HepG2 (cell line): Measurements from ENCODE around the gene RASSF4. TPM values are rescaled to one million over a fixed set of nuclear protein-coding genes. Genes with fewer than 3 reads are reported as not detected.

ENCODE experiments used
- HNF4A ChIP-seq: sonication (generic); formaldehyde crosslinking; IDR thresholded peaks from 2 replicates; pipeline ENCODE4 v1.4.0; 2020; ENCODE audit warnings: missing genetic modification reagents
- SALL2 ChIP-seq: sonication (generic); formaldehyde crosslinking; IDR thresholded peaks from 2 replicates; pipeline ENCODE4 v1.8.1; 2023; ENCODE audit warnings: mild to moderate bottlenecking, missing genetic modification reagents, inconsistent platforms
- ZNF530 ChIP-seq: sonication (generic); formaldehyde crosslinking; IDR thresholded peaks from 2 replicates; pipeline ENCODE4 v1.5.0; 2020; ENCODE audit warnings: low read depth, mild to moderate bottlenecking, missing genetic modification reagents
- ZNF543 ChIP-seq: sonication (generic); formaldehyde crosslinking; IDR thresholded peaks from 2 replicates; pipeline ENCODE4 v1.4.0; 2020; ENCODE audit warnings: mild to moderate bottlenecking, missing genetic modification reagents
- ZNF703 ChIP-seq: sonication (generic); formaldehyde crosslinking; IDR thresholded peaks from 2 replicates; pipeline ENCODE4 v1.5.1; 2020; ENCODE audit warnings: missing genetic modification reagents, mild to moderate bottlenecking, moderate library complexity, borderline replicate concordance
- ZNF747 ChIP-seq: sonication (generic); formaldehyde crosslinking; IDR thresholded peaks from 2 replicates; pipeline ENCODE4 v1.8.1; 2023; ENCODE audit warnings: missing genetic modification reagents, mild to moderate bottlenecking, borderline replicate concordance
- polyA plus RNA-seq, 8 experiments: library from polyadenylated mRNA; depleted of rRNA in 3 of 8; stranded (reverse) in 7 of 8; unstranded in 1 of 8; fragments of >200 nt; fragmentation: Illumina TruSeq in 4 of 8; extraction: Trizol in 4 of 8; gene quantifications; 2 replicates each; pipeline versions ENCODE4 v1.2.1 to v1.2.3, GENCODE V29; 2011 to 2016; ENCODE audit warnings: low read depth in 4 of 8, missing spikeins in 1 of 8, mixed read lengths in 1 of 8; ENCODE audit not compliant: insufficient read depth in 1 of 8
- total RNA-seq, 5 experiments: library from RNA; depleted of rRNA; stranded (reverse); fragments of >200 nt; fragmentation: Illumina TruSeq; extraction: Trizol; gene quantifications; 2 replicates each; pipeline ENCODE4 v1.2.3, GENCODE V29; 2016; ENCODE audit warnings: low read depth in 1 of 5
- TF ChIP-seq, protein P1 (sequence below): sonication (generic); formaldehyde crosslinking; IDR thresholded peaks from 2 replicates; pipeline ENCODE4 v1.5.0; 2020; ENCODE audit warnings: mild to moderate bottlenecking, missing genetic modification reagents, borderline replicate concordance
- TF ChIP-seq, protein P2 (sequence below): sonication (generic); formaldehyde crosslinking; IDR thresholded peaks from 2 replicates; pipeline ENCODE4 v1.8.1; 2023; ENCODE audit warnings: mild to moderate bottlenecking, missing genetic modification reagents, borderline replicate concordance
- TF ChIP-seq, protein P3 (sequence below): sonication (generic); formaldehyde crosslinking; conservative IDR thresholded peaks from 2 replicates; pipeline ENCODE4 v1.8.1; 2023; ENCODE audit warnings: missing genetic modification reagents
- TF ChIP-seq, protein P4 (sequence below): sonication (generic); formaldehyde crosslinking; IDR thresholded peaks from one replicate; pipeline ENCODE4 v1.5.1; 2020; ENCODE audit warnings: mild to moderate bottlenecking, missing genetic modification reagents; ENCODE audit errors: not compliant biosample characterization

Gene RASSF4
- total and polyA plus RNA-seq, 2 of the 13 experiments (the other 11 are each of a cell fraction or from before 2014, with no cell fraction given) = 34.0 to 51.7 TPM

DNA sequence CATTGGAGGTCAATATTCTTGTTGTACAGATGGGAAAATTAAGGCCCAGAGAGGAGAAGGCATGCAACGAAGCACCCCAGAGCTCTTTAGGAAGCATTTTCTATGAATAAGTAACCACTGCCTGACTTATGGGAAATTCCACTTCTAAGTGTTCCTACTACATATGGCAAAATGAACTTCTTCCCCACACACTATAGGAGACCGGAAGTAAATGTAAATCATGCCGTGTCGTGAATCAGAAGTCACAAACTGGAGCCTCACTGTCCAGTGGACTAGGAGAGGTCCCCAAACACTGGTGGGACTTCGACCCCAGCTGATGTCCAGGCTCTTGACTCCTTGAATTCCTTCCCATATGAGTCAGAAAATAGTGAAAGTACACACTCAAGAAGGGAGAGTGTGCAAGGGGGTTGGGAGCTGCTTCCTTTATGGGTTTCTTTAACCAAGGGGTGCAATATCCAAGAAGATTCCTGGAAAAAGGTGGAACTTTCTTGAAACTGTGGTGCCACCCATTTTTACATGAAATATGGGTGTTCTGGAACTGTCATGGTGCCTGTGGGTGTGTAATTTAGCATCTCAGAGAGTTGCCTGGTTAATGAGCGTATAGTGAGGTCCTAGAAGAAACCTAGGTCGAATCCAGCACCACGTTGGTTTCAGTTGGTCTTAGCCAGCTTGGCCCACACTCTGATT is 6.7 kb downstream of the RASSF4 start (continued):
- TF ChIP-seq, protein P1, sequence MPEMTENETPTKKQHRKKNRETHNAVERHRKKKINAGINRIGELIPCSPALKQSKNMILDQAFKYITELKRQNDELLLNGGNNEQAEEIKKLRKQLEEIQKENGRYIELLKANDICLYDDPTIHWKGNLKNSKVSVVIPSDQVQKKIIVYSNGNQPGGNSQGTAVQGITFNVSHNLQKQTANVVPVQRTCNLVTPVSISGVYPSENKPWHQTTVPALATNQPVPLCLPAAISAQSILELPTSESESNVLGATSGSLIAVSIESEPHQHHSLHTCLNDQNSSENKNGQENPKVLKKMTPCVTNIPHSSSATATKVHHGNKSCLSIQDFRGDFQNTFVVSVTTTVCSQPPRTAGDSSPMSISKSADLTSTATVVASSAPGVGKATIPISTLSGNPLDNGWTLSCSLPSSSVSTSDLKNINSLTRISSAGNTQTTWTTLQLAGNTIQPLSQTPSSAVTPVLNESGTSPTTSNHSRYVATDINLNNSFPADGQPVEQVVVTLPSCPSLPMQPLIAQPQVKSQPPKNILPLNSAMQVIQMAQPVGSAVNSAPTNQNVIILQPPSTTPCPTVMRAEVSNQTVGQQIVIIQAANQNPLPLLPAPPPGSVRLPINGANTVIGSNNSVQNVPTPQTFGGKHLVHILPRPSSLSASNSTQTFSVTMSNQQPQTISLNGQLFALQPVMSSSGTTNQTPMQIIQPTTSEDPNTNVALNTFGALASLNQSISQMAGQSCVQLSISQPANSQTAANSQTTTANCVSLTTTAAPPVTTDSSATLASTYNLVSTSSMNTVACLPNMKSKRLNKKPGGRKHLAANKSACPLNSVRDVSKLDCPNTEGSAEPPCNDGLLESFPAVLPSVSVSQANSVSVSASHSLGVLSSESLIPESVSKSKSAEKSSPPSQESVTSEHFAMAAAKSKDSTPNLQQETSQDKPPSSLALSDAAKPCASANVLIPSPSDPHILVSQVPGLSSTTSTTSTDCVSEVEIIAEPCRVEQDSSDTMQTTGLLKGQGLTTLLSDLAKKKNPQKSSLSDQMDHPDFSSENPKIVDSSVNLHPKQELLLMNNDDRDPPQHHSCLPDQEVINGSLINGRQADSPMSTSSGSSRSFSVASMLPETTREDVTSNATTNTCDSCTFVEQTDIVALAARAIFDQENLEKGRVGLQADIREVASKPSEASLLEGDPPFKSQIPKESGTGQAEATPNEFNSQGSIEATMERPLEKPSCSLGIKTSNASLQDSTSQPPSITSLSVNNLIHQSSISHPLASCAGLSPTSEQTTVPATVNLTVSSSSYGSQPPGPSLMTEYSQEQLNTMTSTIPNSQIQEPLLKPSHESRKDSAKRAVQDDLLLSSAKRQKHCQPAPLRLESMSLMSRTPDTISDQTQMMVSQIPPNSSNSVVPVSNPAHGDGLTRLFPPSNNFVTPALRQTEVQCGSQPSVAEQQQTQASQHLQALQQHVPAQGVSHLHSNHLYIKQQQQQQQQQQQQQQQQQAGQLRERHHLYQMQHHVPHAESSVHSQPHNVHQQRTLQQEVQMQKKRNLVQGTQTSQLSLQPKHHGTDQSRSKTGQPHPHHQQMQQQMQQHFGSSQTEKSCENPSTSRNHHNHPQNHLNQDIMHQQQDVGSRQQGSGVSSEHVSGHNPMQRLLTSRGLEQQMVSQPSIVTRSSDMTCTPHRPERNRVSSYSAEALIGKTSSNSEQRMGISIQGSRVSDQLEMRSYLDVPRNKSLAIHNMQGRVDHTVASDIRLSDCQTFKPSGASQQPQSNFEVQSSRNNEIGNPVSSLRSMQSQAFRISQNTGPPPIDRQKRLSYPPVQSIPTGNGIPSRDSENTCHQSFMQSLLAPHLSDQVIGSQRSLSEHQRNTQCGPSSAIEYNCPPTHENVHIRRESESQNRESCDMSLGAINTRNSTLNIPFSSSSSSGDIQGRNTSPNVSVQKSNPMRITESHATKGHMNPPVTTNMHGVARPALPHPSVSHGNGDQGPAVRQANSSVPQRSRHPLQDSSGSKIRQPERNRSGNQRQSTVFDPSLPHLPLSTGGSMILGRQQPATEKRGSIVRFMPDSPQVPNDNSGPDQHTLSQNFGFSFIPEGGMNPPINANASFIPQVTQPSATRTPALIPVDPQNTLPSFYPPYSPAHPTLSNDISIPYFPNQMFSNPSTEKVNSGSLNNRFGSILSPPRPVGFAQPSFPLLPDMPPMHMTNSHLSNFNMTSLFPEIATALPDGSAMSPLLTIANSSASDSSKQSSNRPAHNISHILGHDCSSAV (CRISPR knock-in tag) = no peak
- no peak for TF ChIP-seq ZNF530
- TF ChIP-seq, protein P2, sequence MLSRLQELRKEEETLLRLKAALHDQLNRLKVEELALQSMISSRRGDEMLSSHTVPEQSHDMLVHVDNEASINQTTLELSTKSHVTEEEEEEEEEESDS = no peak
- TF ChIP-seq ZNF543 (CRISPR knock-in tag) = no peak
- no peak for TF ChIP-seq ZNF747 (CRISPR knock-in tag)
- TF ChIP-seq HNF4A = peak; percentile 42; the same call in 1 of the 2 replicates
- TF ChIP-seq ZNF703 (CRISPR knock-in tag) = no peak
- TF ChIP-seq, protein P3, sequence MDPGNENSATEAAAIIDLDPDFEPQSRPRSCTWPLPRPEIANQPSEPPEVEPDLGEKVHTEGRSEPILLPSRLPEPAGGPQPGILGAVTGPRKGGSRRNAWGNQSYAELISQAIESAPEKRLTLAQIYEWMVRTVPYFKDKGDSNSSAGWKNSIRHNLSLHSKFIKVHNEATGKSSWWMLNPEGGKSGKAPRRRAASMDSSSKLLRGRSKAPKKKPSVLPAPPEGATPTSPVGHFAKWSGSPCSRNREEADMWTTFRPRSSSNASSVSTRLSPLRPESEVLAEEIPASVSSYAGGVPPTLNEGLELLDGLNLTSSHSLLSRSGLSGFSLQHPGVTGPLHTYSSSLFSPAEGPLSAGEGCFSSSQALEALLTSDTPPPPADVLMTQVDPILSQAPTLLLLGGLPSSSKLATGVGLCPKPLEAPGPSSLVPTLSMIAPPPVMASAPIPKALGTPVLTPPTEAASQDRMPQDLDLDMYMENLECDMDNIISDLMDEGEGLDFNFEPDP (CRISPR knock-in tag) = no peak
- no peak for TF ChIP-seq SALL2
- TF ChIP-seq, protein P4, sequence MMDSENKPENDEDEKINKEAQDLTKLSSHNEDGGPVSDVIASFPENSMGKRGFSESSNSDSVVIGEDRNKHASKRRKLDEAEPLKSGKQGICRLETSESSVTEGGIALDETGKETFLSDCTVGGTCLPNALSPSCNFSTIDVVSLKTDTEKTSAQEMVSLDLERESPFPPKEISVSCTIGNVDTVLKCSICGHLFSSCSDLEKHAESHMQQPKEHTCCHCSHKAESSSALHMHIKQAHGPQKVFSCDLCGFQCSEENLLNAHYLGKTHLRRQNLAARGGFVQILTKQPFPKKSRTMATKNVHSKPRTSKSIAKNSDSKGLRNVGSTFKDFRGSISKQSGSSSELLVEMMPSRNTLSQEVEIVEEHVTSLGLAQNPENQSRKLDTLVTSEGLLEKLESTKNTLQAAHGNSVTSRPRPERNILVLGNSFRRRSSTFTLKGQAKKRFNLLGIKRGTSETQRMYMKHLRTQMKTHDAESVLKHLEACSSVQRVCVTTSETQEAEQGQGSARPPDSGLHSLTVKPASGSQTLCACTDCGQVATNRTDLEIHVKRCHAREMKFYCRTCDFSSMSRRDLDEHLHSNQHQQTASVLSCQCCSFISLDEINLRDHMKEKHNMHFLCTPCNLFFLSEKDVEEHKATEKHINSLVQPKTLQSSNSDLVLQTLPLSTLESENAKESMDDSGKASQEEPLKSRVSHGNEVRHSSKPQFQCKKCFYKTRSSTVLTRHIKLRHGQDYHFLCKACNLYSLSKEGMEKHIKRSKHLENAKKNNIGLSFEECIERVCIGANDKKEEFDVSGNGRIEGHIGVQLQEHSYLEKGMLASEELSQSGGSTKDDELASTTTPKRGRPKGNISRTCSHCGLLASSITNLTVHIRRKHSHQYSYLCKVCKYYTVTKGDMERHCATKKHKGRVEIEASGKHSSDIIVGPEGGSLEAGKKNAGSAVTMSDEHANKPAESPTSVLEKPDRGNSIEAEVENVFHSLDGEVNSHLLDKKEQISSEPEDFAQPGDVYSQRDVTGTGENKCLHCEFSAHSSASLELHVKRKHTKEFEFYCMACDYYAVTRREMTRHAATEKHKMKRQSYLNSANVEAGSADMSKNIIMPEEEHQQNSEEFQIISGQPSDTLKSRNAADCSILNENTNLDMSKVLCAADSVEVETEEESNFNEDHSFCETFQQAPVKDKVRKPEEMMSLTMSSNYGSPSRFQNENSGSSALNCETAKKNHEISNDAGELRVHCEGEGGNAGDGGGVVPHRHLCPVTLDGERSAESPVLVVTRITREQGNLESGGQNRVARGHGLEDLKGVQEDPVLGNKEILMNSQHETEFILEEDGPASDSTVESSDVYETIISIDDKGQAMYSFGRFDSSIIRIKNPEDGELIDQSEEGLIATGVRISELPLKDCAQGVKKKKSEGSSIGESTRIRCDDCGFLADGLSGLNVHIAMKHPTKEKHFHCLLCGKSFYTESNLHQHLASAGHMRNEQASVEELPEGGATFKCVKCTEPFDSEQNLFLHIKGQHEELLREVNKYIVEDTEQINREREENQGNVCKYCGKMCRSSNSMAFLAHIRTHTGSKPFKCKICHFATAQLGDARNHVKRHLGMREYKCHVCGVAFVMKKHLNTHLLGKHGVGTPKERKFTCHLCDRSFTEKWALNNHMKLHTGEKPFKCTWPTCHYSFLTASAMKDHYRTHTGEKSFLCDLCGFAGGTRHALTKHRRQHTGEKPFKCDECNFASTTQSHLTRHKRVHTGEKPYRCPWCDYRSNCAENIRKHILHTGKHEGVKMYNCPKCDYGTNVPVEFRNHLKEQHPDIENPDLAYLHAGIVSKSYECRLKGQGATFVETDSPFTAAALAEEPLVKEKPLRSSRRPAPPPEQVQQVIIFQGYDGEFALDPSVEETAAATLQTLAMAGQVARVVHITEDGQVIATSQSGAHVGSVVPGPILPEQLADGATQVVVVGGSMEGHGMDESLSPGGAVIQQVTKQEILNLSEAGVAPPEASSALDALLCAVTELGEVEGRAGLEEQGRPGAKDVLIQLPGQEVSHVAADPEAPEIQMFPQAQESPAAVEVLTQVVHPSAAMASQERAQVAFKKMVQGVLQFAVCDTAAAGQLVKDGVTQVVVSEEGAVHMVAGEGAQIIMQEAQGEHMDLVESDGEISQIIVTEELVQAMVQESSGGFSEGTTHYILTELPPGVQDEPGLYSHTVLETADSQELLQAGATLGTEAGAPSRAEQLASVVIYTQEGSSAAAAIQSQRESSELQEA (CRISPR knock-in tag) = no peak
